CD14-positive monocyte (primary cell): ENCODE results near the gene IKZF1. TPM values are rescaled to one million over a fixed set of nuclear protein-coding genes. Genes with fewer than 3 reads are reported as not detected.

Experiments
- DNase-seq, 3 donors: peaks; one replicate each; pipeline ENCODE4 v3.0.0-alpha.2; 2011 to 2022
- H2AFZ ChIP-seq: 2 replicates; pipeline ENCODE4 v1.6.0; 2012; ENCODE audit warnings: mild to moderate bottlenecking, low read depth, low read length, inconsistent platforms; ENCODE audit not compliant: insufficient read depth, poor library complexity, severe bottlenecking
- H3K27ac ChIP-seq, 2 donors: 1 replicate in 1 of 2; 2 replicates in 1 of 2; pipeline ENCODE4 v1.5.1; 2012 to 2013; ENCODE audit warnings: low read length in 2 of 2, control low read depth in 1 of 2, inconsistent platforms in 1 of 2, low read depth in 1 of 2, mild to moderate bottlenecking in 1 of 2
- H3K27me3 ChIP-seq, 2 donors: one replicate each; pipeline versions ENCODE4 v1.6.0 to v1.6.1; 2011 to 2013; ENCODE audit warnings: low read length in 2 of 2; ENCODE audit not compliant: control insufficient read depth in 2 of 2, insufficient read depth in 2 of 2
- H3K36me3 ChIP-seq, 2 donors: replicated peaks in 1 of 2; 1 replicate in 1 of 2; 2 replicates in 1 of 2; pipeline versions ENCODE4 v1.5.1 to v1.6.1; 2012 to 2013; ENCODE audit warnings: low read length in 2 of 2, control low read depth in 1 of 2, inconsistent platforms in 1 of 2, mild to moderate bottlenecking in 1 of 2; ENCODE audit not compliant: insufficient read depth in 2 of 2, control insufficient read depth in 1 of 2
- H3K4me1 ChIP-seq, 2 donors: 1 replicate in 1 of 2; 2 replicates in 1 of 2; pipeline versions ENCODE4 v1.5.1 to v1.6.1; 2012 to 2013; ENCODE audit warnings: low read length in 2 of 2, control low read depth in 1 of 2, inconsistent platforms in 1 of 2, mild to moderate bottlenecking in 1 of 2, moderate library complexity in 1 of 2; ENCODE audit not compliant: insufficient read depth in 2 of 2, control insufficient read depth in 1 of 2
- H3K4me2 ChIP-seq: replicated peaks from 2 replicates; pipeline ENCODE3; 2012; ENCODE audit warnings: low read length, moderate library complexity, mild to moderate bottlenecking; ENCODE audit not compliant: poor library complexity, severe bottlenecking; ENCODE audit errors: extremely low read depth
- H3K4me3 ChIP-seq, 3 experiments: fragments of 200-600 bp in 1 of 3; sonication (generic) in 1 of 3; replicated peaks in 1 of 3; 1 replicate in 2 of 3; 2 replicates in 1 of 3; pipeline ENCODE4 v1.5.1; 2011 to 2013; ENCODE audit warnings: low read length in 3 of 3, mild to moderate bottlenecking in 3 of 3, control low read depth in 2 of 3, low read depth in 2 of 3, inconsistent platforms in 1 of 3, moderate library complexity in 1 of 3
- H3K79me2 ChIP-seq: 2 replicates; pipeline ENCODE4 v1.6.0; 2012; ENCODE audit warnings: mild to moderate bottlenecking, control low read depth, inconsistent platforms, low read length, moderate library complexity; ENCODE audit not compliant: insufficient read depth
- H3K9ac ChIP-seq: 2 replicates; pipeline ENCODE4 v1.6.0; 2017; ENCODE audit warnings: low read length, mild to moderate bottlenecking; ENCODE audit not compliant: insufficient read depth, poor library complexity, severe bottlenecking
- H3K9me3 ChIP-seq, 2 donors: replicated peaks in 1 of 2; 1 replicate in 1 of 2; 2 replicates in 1 of 2; pipeline versions ENCODE4 v1.5.1 to v1.6.1; 2012 to 2013; ENCODE audit warnings: low read length in 2 of 2, control low read depth in 1 of 2; ENCODE audit not compliant: control insufficient read depth in 1 of 2, insufficient read depth in 1 of 2
- H4K20me1 ChIP-seq: 2 replicates; pipeline ENCODE4 v1.6.0; 2012; ENCODE audit warnings: mild to moderate bottlenecking, low read length, control low read depth, moderate library complexity; ENCODE audit not compliant: insufficient read depth
- H3K27ac Mint-ChIP-seq, 7 donors: one replicate each; pipeline ENCODE4 v1.8.0; 2020; ENCODE audit warnings: mild to moderate bottlenecking in 7 of 7, mixed read lengths in 7 of 7, moderate library complexity in 6 of 7, inconsistent platforms in 2 of 7
- H3K27me3 Mint-ChIP-seq, 3 donors: one replicate each; pipeline ENCODE4 v1.8.0; 2021 to 2022; ENCODE audit warnings: low read depth in 3 of 3, mild to moderate bottlenecking in 3 of 3, mixed read lengths in 3 of 3, moderate library complexity in 3 of 3, inconsistent platforms in 1 of 3
- H3K36me3 Mint-ChIP-seq, 2 donors: one replicate each; pipeline ENCODE4 v1.8.0; 2020; ENCODE audit warnings: mixed read lengths in 2 of 2, inconsistent platforms in 1 of 2, mild to moderate bottlenecking in 1 of 2
- H3K4me1 Mint-ChIP-seq: one replicate; pipeline ENCODE4 v1.8.0; 2020; ENCODE audit warnings: mild to moderate bottlenecking, mixed read lengths
- H3K4me3 Mint-ChIP-seq, 2 donors: one replicate each; pipeline ENCODE4 v1.8.0; 2020; ENCODE audit warnings: mild to moderate bottlenecking in 2 of 2, mixed read lengths in 2 of 2, moderate library complexity in 1 of 2
- H3K9me3 Mint-ChIP-seq, 7 donors: one replicate each; pipeline ENCODE4 v1.8.0; 2020 to 2022; ENCODE audit warnings: mixed read lengths in 7 of 7, mild to moderate bottlenecking in 6 of 7, moderate library complexity in 6 of 7, inconsistent platforms in 2 of 7
- CTCF ChIP-seq: fragments of 200-600 bp; IDR thresholded peaks from one replicate; pipeline ENCODE4 v1.8.0; 2022; ENCODE audit warnings: antibody characterized with exemption, mild to moderate bottlenecking
- WGBS: methylation state at CpG from one replicate; pipeline ENCODE4 v1.1.5; 2013; ENCODE audit warnings: missing lambda C conversion rate; ENCODE audit not compliant: insufficient coverage; 5-methylcytosine and 5-hydroxymethylcytosine counted together
- intact Hi-C, 2 donors: fragments of 100-400 bp; cut with micrococcal nuclease; formaldehyde crosslinking; loops; one replicate each; pipeline versions ENCODE4 v1.15.0 to v1.15.1; 2023
- polyA plus RNA-seq, 3 donors: library from polyadenylated mRNA; depleted of rRNA in 1 of 3; unstranded in 2 of 3; stranded (reverse) in 1 of 3; fragments of 300-500 nt in 2 of 3; fragments of >200 nt in 1 of 3; fragmentation: Illumina TruSeq in 2 of 3; gene quantifications; 1 replicate in 2 of 3; 2 replicates in 1 of 3; pipeline ENCODE4 v1.2.3, GENCODE V29; 2012 to 2021

Gene IKZF1
- polyA plus RNA-seq, 3 donors = 38.4 to 130 (median 80.2) TPM

GRCh38 chr7:50399635-50400034 is 95.1 kb downstream of the IKZF1 start:
- Mint-ChIP-seq H3K27me3 (no peaks in the 10 kb centered on the region), H3K4me1 (peaks cover 40% of the 10 kb centered on the region), H3K9me3 (no peaks in the 10 kb centered on the region), H3K4me3 (no peak overlapping the region), H3K27ac (peak overlapping the region in 1 of 7 donors; percentile 20), H3K36me3 (peaks cover 74 to 92% of the 10 kb centered on the region in 2 donors)
- Histone ChIP-seq H3K27ac (no peak overlapping the region), H3K9ac (no peak overlapping the region), H3K4me1 (peaks cover 11 to 20% of the 10 kb centered on the region in 2 donors), H4K20me1 (peaks cover 65% of the 10 kb centered on the region), H3K4me3 (no peak overlapping the region), H3K9me3 (no peaks in the 10 kb centered on the region), H3K36me3 (peaks cover 70 to 90% of the 10 kb centered on the region in 2 donors), H3K4me2 (no peak overlapping the region), H2AFZ (no peak overlapping the region), H3K79me2 (peaks cover 83% of the 10 kb centered on the region), H3K27me3 (no peaks in the 10 kb centered on the region)
- TF ChIP-seq CTCF = no peak
- whole genome bisulfite sequencing = over 99% methylated on average over 19 of the region's 21 CpGs
- intact Hi-C loops = no loop called here
- no peak for DNase-seq

GRCh38 chr7:50400114-50400513 is 95.6 kb downstream of the IKZF1 start:
- Mint-ChIP-seq H3K9me3 (no peaks in the 10 kb centered on the region), H3K4me3 (no peak overlapping the region)
- H3K4me1 ChIP-seq = peaks cover 16 to 24% of the 10 kb centered on the region in 2 donors

More at GRCh38 chr7:50400114-50400513, 95.6 kb downstream of the IKZF1 start:
- Histone ChIP-seq H3K79me2 (peaks cover 79% of the 10 kb centered on the region), H2AFZ (no peak overlapping the region), H3K4me2 (no peak overlapping the region), H4K20me1 (peaks cover 63% of the 10 kb centered on the region), H3K36me3 (peaks cover 69 to 86% of the 10 kb centered on the region in 2 donors), H3K27me3 (no peaks in the 10 kb centered on the region), H3K27ac (no peak overlapping the region), H3K9me3 (no peaks in the 10 kb centered on the region), H3K4me3 (no peak overlapping the region), H3K9ac (no peak overlapping the region)
- Mint-ChIP-seq H3K36me3 (peaks cover 72 to 91% of the 10 kb centered on the region in 2 donors), H3K27ac (peak overlapping the region in 2 of 7 donors; percentile 30 to 31), H3K27me3 (no peaks in the 10 kb centered on the region), H3K4me1 (peaks cover 43% of the 10 kb centered on the region)
- WGBS = 98% methylated on average over 41 of the region's 41 CpGs
- DNase-seq = no peak
- intact Hi-C loops = no loop called here
- no peak for TF ChIP-seq CTCF
